ENCODE measurements around the gene ABCF2. TPM values are rescaled to one million over a fixed set of nuclear protein-coding genes. Genes with fewer than 3 reads are reported as not detected.

Gene ABCF2
- total and polyA plus RNA-seq, 10 donors: 9.2 to 30.0 (median 27.0) TPM

- TF ChIP-seq POLR2AphosphoS5 (IDR thresholded peaks at IDR 0.05) (no peak), POLR2A (IDR thresholded peaks at IDR 0.05) (no peak), CTCF (IDR thresholded peaks at IDR 0.05 in 8 of 11, conservative IDR thresholded peaks at IDR 0.05 in 3 of 11) (no peak)
- intact Hi-C loops (cut with DNase I; ENCODE audit: low total_unique reads): loop anchor here (10.0 kb wide), 1 partner anchor 62 kb away; no protein-coding TSS in a partner anchor
- Histone ChIP-seq H3K27ac (peak overlapping the region in 2 of 8 donors; percentile 26 to 38), H3K4me3 (peak overlapping the region in 4 of 8 donors; percentile 25 to 58 (median 30)), H3K36me3 (peaks cover 0 to 43% (median 20%) of the 10 kb centered on the region in 6 donors), H3K4me1 (peaks cover 37 to 64% (median 46%) of the 10 kb centered on the region in 6 donors), H3K27me3 (replicated peaks in 1 of 7) (peaks cover 0 to 44% (median 10%) of the 10 kb centered on the region in 7 donors), H3K9me3 (no peaks in the 10 kb centered on the region)
- no peak for DNase-seq
- 39 to 44% (median 43%) methylated on average over 2 of the region's 2 CpGs for WGBS, 5 donors
Measured at GRCh38 chr7:151243045-151243349, 16.0 kb upstream of the ABCF2 start.

- Histone ChIP-seq H3K4me1 (peaks cover 33 to 60% (median 40%) of the 10 kb centered on the region in 6 donors), H3K4me3 (no peak overlapping the region), H3K9me3 (no peaks in the 10 kb centered on the region), H3K36me3 (peaks cover 0 to 49% (median 26%) of the 10 kb centered on the region in 6 donors), H3K27me3 (replicated peaks in 1 of 7) (peaks cover 0 to 38% (median 10%) of the 10 kb centered on the region in 7 donors), H3K27ac (no peak overlapping the region)
- TF ChIP-seq POLR2A (IDR thresholded peaks at IDR 0.05): no peak
- TF ChIP-seq POLR2AphosphoS5 (IDR thresholded peaks at IDR 0.05): no peak
- no peak for TF ChIP-seq CTCF (IDR thresholded peaks at IDR 0.05 in 8 of 11, conservative IDR thresholded peaks at IDR 0.05 in 3 of 11)
- 66 to 73% (median 73%) methylated on average over 19 to 20 of the region's 20 CpGs for WGBS, 5 donors
- DNase-seq: no peak
- intact Hi-C loops (cut with DNase I; ENCODE audit: low total_unique reads): loop anchor here (10.0 kb wide), 1 partner anchor 62 kb away; no protein-coding TSS in a partner anchor
Measured at GRCh38 chr7:151242159-151243044, 15.4 kb upstream of the ABCF2 start.

- TF ChIP-seq POLR2AphosphoS5 (IDR thresholded peaks at IDR 0.05) (peak; percentile 8 to 54 (median 19)), POLR2A (IDR thresholded peaks at IDR 0.05) (no peak), CTCF (IDR thresholded peaks at IDR 0.05 in 8 of 11, conservative IDR thresholded peaks at IDR 0.05 in 3 of 11) (no peak)
- Histone ChIP-seq H3K4me3 (no peak overlapping the region), H3K9me3 (no peaks in the 10 kb centered on the region), H3K27ac (no peak overlapping the region), H3K27me3 (replicated peaks in 1 of 7) (peaks cover 0 to 32% (median 10%) of the 10 kb centered on the region in 7 donors), H3K4me1 (peaks cover 27 to 53% (median 35%) of the 10 kb centered on the region in 6 donors), H3K36me3 (peaks cover 0 to 56% (median 33%) of the 10 kb centered on the region in 6 donors)
- DNase-seq: peak; percentile 71
- WGBS, 5 donors: 90 to 98% (median 92%) methylated on average over 9 of the region's 9 CpGs
- intact Hi-C loops (cut with DNase I; ENCODE audit: low total_unique reads): loop anchor here (10.0 kb wide), 1 partner anchor 63 kb away; no protein-coding TSS in a partner anchor
Measured at GRCh38 chr7:151241755-151242096, 14.7 kb upstream of the ABCF2 start.

Data from spleen (tissue), 11 donors.